H1 (cell line): ENCODE data around the gene ZNF385B. TPM values are rescaled to one million over a fixed set of nuclear protein-coding genes. Genes with fewer than 3 reads are reported as not detected.

Experiments
- CHD7 ChIP-seq: fragments of 300-600 bp; sonication (generic); IDR thresholded peaks from 2 replicates; pipeline ENCODE4 v1.7.1; 2012; ENCODE audit warnings: low read length, moderate library complexity, mild to moderate bottlenecking, inconsistent platforms; ENCODE audit not compliant: insufficient replicate concordance
- CREB1 ChIP-seq: IDR thresholded peaks from 2 replicates; pipeline ENCODE4 v1.6.1; 2012; ENCODE audit warnings: inconsistent platforms
- POLR2A ChIP-seq, 2 experiments: IDR thresholded peaks; 1 replicate in 1 of 2; 2 replicates in 1 of 2; pipeline ENCODE4 v1.6.1; 2011; ENCODE audit warnings: low read depth in 2 of 2, low read length in 2 of 2, mild to moderate bottlenecking in 2 of 2; ENCODE audit errors: control extremely low read depth in 1 of 2
- SUZ12 ChIP-seq: fragments of 200-600 bp; sonication (generic); IDR thresholded peaks from 2 replicates; pipeline ENCODE4 v1.6.1; 2012; ENCODE audit warnings: mild to moderate bottlenecking, inconsistent platforms, low read length, moderate library complexity, mixed read lengths
- polyA plus RNA-seq, 7 experiments: library from polyadenylated mRNA; depleted of rRNA in 3 of 7; stranded (reverse) in 5 of 7; unstranded in 2 of 7; fragments of >200 nt in 5 of 7; fragments of 200-250 nt in 2 of 7; gene quantifications; 1 replicate in 5 of 7; 2 replicates in 1 of 7; 4 replicates in 1 of 7; pipeline versions ENCODE4 v1.2.1 to v1.2.3, GENCODE V29; 2011 to 2013; ENCODE audit warnings: missing spikeins in 2 of 7, mixed read lengths in 2 of 7
- total RNA-seq: library from RNA; stranded (reverse); fragmentation: NEBNext Ultra II Directional; extraction: Animal tissue kit (Norgen Biotek cat#: 25700); gene quantifications from 2 replicates; pipeline ENCODE4 v1.2.1, GENCODE V29; 2021

ZNF385B gene
- total and polyA plus RNA-seq, 2 of the 8 experiments (the other 6 are each of a cell fraction or from before 2014, with no cell fraction given): 1.1 to 3.7 TPM

GRCh38 chr2:179539124-179539511, 322.3 kb downstream of the ZNF385B start (continued):
- no peak for TF ChIP-seq CHD7
- no peak for TF ChIP-seq SUZ12
- no peak for TF ChIP-seq CREB1
- no peak for TF ChIP-seq POLR2A (IDR thresholded peaks at IDR 0.05; ENCODE audit: control extremely low read depth in 1 of 2, low read depth in 2 of 2, low read length in 2 of 2)
